ENCODE data around the gene ADI1.

Gene ADI1

DNA sequence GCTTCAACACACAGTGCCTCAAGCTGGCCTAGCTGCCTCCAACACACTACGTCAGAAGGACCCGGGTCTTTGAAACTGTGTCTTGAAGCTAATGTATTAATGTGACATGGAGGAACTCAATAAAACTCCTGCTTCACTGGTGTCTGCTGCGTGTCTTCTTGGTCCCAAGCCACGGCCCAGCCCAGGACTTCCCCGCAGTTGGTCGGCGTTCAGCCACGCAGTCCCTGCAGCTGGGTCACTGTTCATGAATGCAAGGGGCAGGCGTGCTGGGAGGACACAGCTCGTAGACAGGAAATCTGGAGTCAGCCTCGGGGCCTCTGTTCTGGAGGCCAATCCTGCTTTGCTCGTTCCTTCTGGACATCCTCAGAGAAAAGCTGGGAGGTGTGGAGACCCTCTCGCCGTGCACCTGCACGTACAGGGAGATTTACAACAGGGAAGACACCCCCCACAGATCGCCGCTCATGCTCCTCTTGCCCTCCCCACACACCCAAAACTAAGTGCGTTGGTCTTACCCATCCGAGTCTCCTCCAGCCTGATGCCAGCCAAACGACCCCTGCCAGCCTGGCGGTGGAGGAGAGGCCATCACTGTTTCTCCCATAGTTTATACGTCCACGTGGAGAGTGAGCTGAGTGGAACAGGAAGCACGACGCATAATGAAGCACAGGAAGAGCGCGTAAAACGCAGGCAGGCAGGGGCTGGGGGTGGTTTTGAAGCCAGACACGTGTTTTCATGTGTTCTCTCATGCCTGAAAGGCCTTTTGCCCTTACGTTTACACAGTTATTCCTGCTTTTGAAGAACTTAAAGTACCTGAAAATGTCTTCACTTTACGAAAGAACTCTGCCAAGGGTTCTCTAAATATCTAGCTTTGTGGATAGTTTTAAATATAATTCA, 39.7 kb downstream of the ADI1 start:
- no peak for DNase-seq (ENCODE audit: low read depth in 2 of 2)
- H3K4me3 ChIP-seq (replicated peaks in 1 of 2; ENCODE audit: low read depth in 2 of 2, low read length in 2 of 2): no peak overlapping the region
- TF ChIP-seq, protein P1, sequence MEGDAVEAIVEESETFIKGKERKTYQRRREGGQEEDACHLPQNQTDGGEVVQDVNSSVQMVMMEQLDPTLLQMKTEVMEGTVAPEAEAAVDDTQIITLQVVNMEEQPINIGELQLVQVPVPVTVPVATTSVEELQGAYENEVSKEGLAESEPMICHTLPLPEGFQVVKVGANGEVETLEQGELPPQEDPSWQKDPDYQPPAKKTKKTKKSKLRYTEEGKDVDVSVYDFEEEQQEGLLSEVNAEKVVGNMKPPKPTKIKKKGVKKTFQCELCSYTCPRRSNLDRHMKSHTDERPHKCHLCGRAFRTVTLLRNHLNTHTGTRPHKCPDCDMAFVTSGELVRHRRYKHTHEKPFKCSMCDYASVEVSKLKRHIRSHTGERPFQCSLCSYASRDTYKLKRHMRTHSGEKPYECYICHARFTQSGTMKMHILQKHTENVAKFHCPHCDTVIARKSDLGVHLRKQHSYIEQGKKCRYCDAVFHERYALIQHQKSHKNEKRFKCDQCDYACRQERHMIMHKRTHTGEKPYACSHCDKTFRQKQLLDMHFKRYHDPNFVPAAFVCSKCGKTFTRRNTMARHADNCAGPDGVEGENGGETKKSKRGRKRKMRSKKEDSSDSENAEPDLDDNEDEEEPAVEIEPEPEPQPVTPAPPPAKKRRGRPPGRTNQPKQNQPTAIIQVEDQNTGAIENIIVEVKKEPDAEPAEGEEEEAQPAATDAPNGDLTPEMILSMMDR (IDR thresholded peaks at IDR 0.05; ENCODE audit: low read depth, low read length): no peak

DNA sequence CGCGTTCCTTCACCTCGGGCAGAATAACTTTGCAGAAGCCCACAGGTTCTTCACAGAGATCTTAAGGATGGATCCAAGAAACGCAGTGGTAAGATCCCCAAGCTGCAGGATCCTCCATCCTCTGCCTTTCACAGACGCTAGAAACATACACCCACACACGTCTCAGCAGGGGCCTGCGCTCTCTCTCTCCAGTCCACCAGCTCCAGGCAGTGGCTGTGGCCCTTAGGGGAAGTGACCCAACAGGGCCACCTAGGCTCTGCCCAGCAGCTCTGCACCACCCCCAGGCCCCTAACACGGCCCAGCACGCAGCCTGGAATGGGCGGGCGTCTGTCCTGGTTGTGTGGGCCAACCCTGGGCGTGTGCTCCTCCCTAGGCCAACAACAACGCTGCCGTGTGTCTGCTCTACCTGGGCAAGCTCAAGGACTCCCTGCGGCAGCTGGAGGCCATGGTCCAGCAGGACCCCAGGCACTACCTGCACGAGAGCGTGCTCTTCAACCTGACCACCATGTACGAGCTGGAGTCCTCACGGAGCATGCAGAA, 40.4 kb downstream of the ADI1 start:
- TF ChIP-seq, protein P1 (IDR thresholded peaks at IDR 0.05; ENCODE audit: low read depth, low read length): no peak
- no peak for DNase-seq (ENCODE audit: low read depth in 2 of 2)
- H3K4me3 ChIP-seq (replicated peaks in 1 of 2; ENCODE audit: low read depth in 2 of 2, low read length in 2 of 2): no peak overlapping the region

DNA sequence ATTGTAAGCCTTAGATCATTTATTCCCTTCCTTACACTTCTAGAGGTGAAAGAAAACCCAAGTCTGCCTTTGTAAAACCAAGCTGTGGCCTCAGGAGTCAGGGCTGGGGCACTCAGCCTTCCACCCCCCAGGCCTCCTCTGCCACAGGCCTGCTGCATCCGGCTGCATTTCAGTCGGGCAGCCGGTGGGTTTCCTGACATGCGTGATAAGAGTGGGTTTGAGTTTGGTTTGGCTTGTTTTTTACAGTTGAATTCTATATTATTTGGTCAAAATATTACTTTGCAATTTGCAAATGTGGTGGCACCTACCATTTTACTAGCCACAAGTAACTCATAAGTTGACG, 42.4 kb downstream of the ADI1 start:
- H3K4me3 ChIP-seq (replicated peaks in 1 of 2; ENCODE audit: low read depth in 2 of 2, low read length in 2 of 2): no peak overlapping the region
- no peak for DNase-seq (ENCODE audit: low read depth in 2 of 2)
- TF ChIP-seq, protein P1 (IDR thresholded peaks at IDR 0.05; ENCODE audit: low read depth, low read length): no peak

DNA sequence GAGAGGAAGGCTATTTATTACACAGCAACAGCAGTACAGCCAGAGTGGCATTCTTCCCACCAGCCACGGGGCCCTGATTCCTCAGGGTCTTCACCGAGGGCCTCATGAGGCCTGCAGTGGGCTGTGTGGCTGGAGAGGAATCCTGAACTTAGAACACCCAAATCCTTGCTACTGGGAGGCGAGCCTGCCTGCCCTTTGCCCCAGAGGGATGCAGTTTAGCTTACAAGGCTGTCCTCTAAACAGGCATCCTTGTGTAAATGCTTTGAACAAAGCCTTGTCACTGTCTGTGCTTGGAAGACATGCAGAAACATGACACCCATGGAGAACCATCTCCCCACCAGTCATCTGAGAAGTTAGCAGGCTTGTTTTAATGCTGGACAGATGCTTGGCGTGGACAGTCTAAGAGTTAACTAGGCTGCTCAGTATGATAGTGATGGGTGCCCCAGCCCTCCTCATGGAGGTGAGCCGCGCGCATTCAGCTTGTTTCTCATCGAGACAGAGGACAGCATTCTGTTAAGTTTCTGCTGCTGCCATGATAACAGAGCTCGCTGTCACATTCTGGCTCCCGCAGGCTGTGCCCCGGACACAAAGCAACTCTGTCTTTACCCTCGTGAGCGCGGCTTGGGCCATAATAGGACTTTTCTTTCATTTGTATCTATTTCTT, 42.9 kb downstream of the ADI1 start:
- TF ChIP-seq, protein P1 (IDR thresholded peaks at IDR 0.05; ENCODE audit: low read depth, low read length): no peak
- DNase-seq (ENCODE audit: low read depth in 2 of 2): peak in 1 of 2 donors; percentile 20
- H3K4me3 ChIP-seq (replicated peaks in 1 of 2; ENCODE audit: low read depth in 2 of 2, low read length in 2 of 2): no peak overlapping the region

DNA sequence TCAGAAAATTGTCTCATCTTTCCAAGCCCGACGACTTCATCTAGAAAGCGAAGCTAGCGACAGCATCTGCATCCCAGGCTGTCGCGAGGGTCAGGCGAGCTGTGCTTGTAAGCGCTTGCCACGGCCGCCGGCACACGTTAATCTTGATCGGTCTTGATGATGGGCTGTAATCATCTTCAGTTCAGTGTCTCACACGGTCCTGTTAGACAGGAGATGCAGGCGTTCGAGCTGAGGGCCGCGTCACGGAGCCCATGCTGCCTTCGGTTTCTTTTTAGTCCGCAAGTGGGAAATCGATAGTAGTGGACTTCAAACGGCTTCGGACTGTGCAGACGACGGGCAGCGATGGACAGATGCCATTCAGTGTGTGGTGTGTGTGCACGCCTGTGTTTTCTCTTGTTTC, 43.6 kb downstream of the ADI1 start:
- TF ChIP-seq, protein P1 (IDR thresholded peaks at IDR 0.05; ENCODE audit: low read depth, low read length): no peak
- no peak for DNase-seq (ENCODE audit: low read depth in 2 of 2)
- no peak overlapping the region for H3K4me3 ChIP-seq (replicated peaks in 1 of 2; ENCODE audit: low read depth in 2 of 2, low read length in 2 of 2)

DNA sequence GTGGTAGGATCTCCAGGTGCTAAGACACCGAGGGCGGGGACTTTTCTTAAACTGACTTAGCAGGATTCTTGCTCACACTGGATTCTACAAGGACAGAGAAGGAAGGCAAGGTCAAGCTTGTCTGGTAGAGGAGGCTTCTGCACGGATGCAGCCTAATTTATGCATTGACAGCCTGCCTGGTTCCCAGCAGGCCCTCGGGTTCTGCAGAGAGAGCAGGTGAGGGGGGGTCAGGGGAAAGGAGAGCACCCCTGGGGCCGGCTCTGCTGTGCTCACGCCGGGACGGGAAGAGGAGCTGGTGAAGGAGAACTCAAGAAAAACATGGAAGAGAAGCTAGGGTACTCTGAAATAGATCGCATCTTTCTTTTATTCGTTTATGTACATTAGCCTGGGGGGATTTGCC, 46.4 kb downstream of the ADI1 start:
- TF ChIP-seq, protein P1 (IDR thresholded peaks at IDR 0.05; ENCODE audit: low read depth, low read length): no peak
- no peak for DNase-seq (ENCODE audit: low read depth in 2 of 2)
- no peak overlapping the region for H3K4me3 ChIP-seq (replicated peaks in 1 of 2; ENCODE audit: low read depth in 2 of 2, low read length in 2 of 2)
